Measurements from ENCODE around the gene CLIC3. TPM values are rescaled to one million over a fixed set of nuclear protein-coding genes. Genes with fewer than 3 reads are reported as not detected.

Gene CLIC3
- total RNA-seq, 4 donors from 2014 or later = 94.8 to 442 (median 200) TPM

DNA sequence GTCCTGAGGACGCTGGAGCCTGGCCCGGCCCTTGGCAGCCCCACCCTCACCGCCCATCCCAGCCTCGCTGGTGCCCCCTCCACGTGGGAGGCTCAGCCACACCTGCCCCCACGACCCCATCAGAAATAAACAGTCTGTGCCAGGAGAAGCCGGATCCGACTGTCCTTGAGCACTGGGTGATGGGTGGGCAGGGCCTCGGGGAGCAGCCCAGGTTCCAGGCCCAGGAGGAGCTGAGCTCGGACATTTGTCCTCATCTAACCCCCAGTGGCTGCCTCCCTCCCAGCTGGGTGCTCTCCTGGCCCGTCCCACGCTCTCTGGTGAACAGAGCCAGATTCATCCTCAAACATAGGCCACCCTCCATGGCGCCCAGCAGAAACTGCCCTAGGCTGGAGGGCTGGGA is 23.6 kb downstream of the CLIC3 start:
- H3K27ac ChIP-seq = no peak overlapping the region
- no peak for TF ChIP-seq POLR2A (IDR thresholded peaks at IDR 0.05)
- TF ChIP-seq, protein P1, sequence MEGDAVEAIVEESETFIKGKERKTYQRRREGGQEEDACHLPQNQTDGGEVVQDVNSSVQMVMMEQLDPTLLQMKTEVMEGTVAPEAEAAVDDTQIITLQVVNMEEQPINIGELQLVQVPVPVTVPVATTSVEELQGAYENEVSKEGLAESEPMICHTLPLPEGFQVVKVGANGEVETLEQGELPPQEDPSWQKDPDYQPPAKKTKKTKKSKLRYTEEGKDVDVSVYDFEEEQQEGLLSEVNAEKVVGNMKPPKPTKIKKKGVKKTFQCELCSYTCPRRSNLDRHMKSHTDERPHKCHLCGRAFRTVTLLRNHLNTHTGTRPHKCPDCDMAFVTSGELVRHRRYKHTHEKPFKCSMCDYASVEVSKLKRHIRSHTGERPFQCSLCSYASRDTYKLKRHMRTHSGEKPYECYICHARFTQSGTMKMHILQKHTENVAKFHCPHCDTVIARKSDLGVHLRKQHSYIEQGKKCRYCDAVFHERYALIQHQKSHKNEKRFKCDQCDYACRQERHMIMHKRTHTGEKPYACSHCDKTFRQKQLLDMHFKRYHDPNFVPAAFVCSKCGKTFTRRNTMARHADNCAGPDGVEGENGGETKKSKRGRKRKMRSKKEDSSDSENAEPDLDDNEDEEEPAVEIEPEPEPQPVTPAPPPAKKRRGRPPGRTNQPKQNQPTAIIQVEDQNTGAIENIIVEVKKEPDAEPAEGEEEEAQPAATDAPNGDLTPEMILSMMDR (IDR thresholded peaks at IDR 0.05) = no peak
- peaks cover 0 to 26% (median 0%) of the 10 kb centered on the region in 4 donors for H3K27me3 ChIP-seq
- no peaks in the 10 kb centered on the region for H3K36me3 ChIP-seq
- 44% methylated on average over 5 of the region's 13 CpGs; no CpG with 5 or more reads in 1 of the 2 donors for WGBS, 2 donors
- H3K4me3 ChIP-seq = no peak overlapping the region
- H3K4me1 ChIP-seq = peaks cover 13 to 40% (median 19%) of the 10 kb centered on the region in 3 donors
- intact Hi-C loops (cut with DNase I) = no loop called here
- H3K9me3 ChIP-seq = no peaks in the 10 kb centered on the region
- DNase-seq = no peak

DNA sequence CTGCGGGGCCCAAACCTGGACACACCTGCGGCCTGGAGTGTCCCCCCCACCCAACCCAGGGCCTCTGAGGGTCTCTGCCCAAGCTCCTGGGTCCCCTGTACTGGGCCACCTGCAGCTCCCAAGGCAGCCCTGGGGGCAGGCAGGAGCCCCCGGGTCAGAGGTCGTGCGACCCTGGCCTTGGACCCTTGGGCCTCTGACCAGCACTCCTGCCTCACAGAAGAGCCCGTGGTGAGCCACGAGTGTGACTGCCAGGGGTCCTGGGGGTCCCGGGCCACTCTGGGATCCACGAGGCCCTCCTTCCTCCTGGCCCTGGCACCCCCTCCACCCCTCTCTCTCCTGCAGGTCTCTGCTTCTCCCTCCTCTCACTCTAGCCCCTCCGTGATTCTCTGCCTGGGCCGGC is 24.0 kb downstream of the CLIC3 start:
- no peak for DNase-seq
- intact Hi-C loops (cut with DNase I) = no loop called here
- H3K9me3 ChIP-seq = no peaks in the 10 kb centered on the region
- H3K27me3 ChIP-seq = peaks cover 0 to 24% (median 0%) of the 10 kb centered on the region in 4 donors
- H3K36me3 ChIP-seq = no peaks in the 10 kb centered on the region
- H3K27ac ChIP-seq = no peak overlapping the region
- 10 to 60% methylated on average over 2 to 5 of the region's 11 CpGs for WGBS, 2 donors
- H3K4me1 ChIP-seq = peaks cover 13 to 36% (median 14%) of the 10 kb centered on the region in 3 donors
- TF ChIP-seq, protein P1 (IDR thresholded peaks at IDR 0.05) = no peak
- no peak for TF ChIP-seq POLR2A (IDR thresholded peaks at IDR 0.05)
- no peak overlapping the region for H3K4me3 ChIP-seq

DNA sequence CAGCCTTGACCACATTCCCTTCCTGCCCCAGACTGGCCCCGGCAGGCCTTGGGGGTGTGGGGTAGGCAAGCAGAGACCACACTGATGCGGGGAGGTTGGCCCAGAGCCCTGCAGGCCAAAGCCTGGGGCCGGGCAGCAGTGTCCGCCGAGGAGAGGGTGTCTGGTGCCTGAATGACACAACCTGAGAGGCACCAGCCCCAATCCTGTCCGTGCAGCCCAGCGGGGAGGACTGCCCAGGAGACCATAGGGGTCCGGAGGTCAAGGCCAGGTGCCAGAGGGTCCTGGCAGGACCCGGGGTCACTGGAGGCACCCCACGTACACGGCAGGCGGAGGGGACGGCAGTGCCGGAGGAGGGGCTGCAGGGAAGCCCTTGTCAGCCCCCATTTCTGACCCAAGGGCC is 24.6 kb downstream of the CLIC3 start:
- 63 to 73% methylated on average over 3 to 6 of the region's 14 CpGs for WGBS, 2 donors
- TF ChIP-seq, protein P1 (IDR thresholded peaks at IDR 0.05) = no peak
- TF ChIP-seq POLR2A (IDR thresholded peaks at IDR 0.05) = no peak
- intact Hi-C loops (cut with DNase I) = no loop called here

DNA sequence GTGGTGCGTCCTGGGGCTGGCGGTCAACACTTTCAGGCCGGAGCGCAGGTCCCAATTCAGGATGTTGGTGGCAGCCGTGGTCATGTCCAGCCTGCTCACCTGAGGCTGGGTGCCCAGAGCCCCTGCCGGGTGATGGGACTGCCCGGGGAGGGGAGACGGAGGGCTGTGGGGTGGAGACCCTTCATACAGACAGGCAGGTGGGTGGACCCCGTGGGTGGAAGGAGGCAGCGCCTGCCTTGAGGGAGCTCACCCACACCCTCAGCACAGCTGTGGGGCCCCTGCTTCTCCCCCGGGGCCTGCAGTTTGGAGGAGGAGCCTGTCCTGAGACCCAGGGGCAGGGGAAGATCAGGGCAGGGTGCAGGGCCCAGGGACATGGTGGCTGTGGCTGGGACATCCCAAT is 26.0 kb downstream of the CLIC3 start:
- intact Hi-C loops (cut with DNase I) = no loop called here
- no peaks in the 10 kb centered on the region for H3K9me3 ChIP-seq
- no peaks in the 10 kb centered on the region for H3K36me3 ChIP-seq
- no peak overlapping the region for H3K4me3 ChIP-seq
- DNase-seq = no peak
- no peak overlapping the region for H3K27ac ChIP-seq
- TF ChIP-seq, protein P1 (IDR thresholded peaks at IDR 0.05) = no peak
- no peak for TF ChIP-seq POLR2A (IDR thresholded peaks at IDR 0.05)
- peaks cover 9 to 27% (median 13%) of the 10 kb centered on the region in 3 donors for H3K4me1 ChIP-seq
- WGBS, 2 donors = 56% methylated on average over 3 of the region's 11 CpGs; no CpG with 5 or more reads in 1 of the 2 donors
- peaks cover 0 to 24% (median 0%) of the 10 kb centered on the region in 4 donors for H3K27me3 ChIP-seq

More for the DNA sequence above, 24.6 kb downstream of the CLIC3 start:
- H3K4me1 ChIP-seq = peaks cover 12 to 30% (median 13%) of the 10 kb centered on the region in 3 donors
- H3K36me3 ChIP-seq = no peaks in the 10 kb centered on the region
- DNase-seq = no peak
- H3K9me3 ChIP-seq = no peaks in the 10 kb centered on the region
- no peak overlapping the region for H3K4me3 ChIP-seq
- H3K27ac ChIP-seq = no peak overlapping the region
- peaks cover 0 to 24% (median 0%) of the 10 kb centered on the region in 4 donors for H3K27me3 ChIP-seq

DNA sequence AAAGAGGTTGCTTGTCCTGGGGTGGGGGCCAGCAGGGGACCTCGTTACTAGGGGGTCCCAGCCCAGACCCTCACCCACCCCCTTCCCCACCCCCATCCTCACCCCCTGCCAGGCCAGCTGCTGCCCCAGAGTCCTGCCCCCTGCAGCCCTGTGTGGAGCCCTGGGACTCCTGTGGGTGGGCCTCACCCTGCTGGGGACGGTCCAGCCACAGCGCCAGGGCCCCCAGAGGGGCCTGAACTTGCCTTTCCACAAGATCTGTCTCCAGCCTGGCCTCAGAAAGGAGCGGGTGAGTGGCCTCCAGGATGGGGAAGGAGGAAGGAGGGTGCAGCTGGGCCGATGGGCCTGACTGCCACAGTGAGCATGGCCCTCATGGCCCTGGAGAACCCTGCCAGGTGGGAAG is 26.6 kb downstream of the CLIC3 start:
- no peak overlapping the region for H3K27ac ChIP-seq
- H3K4me1 ChIP-seq = peaks cover 5 to 26% (median 8%) of the 10 kb centered on the region in 3 donors
- DNase-seq = no peak
- no peaks in the 10 kb centered on the region for H3K36me3 ChIP-seq
- intact Hi-C loops (cut with DNase I) = no loop called here
- no peaks in the 10 kb centered on the region for H3K9me3 ChIP-seq
- peaks cover 0 to 24% (median 0%) of the 10 kb centered on the region in 4 donors for H3K27me3 ChIP-seq
- TF ChIP-seq, protein P1 (IDR thresholded peaks at IDR 0.05) = no peak
- TF ChIP-seq POLR2A (IDR thresholded peaks at IDR 0.05) = no peak
- WGBS, 2 donors = 47% methylated on average over 3 of the region's 5 CpGs; no CpG with 5 or more reads in 1 of the 2 donors
- H3K4me3 ChIP-seq = no peak overlapping the region

Data from esophagus squamous epithelium (tissue), 5 donors.